SK-N-DZ (cell line): ENCODE data around the gene ANK2.

Source experiments
- DNase-seq: peaks from one replicate; pipeline ENCODE4 v3.0.0-alpha.2; 2015; ENCODE audit warnings: low spot score

ANK2 gene

GRCh38 chr4:113288257-113288656 is 238.8 kb downstream of the ANK2 start:
- no peak for DNase-seq

GRCh38 chr4:113288696-113289095 is 239.2 kb downstream of the ANK2 start:
- no peak for DNase-seq

- DNase-seq: no peak
Observed at GRCh38 chr4:113289766-113290165, 240.3 kb downstream of the ANK2 start.

GRCh38 chr4:113290666-113291065 is 241.2 kb downstream of the ANK2 start:
- no peak for DNase-seq

- no peak for DNase-seq
Observed at GRCh38 chr4:113292371-113293042, 243.1 kb downstream of the ANK2 start.

- no peak for DNase-seq
Observed at GRCh38 chr4:113293043-113293560, 243.6 kb downstream of the ANK2 start.

- DNase-seq: no peak
Observed at GRCh38 chr4:113293674-113294073, 244.2 kb downstream of the ANK2 start.

- no peak for DNase-seq
Observed at GRCh38 chr4:113294908-113295307, 245.5 kb downstream of the ANK2 start.

- DNase-seq: no peak
Observed at GRCh38 chr4:113300471-113300928, 251.0 kb downstream of the ANK2 start.

- no peak for DNase-seq
Observed at GRCh38 chr4:113302051-113302450, 252.6 kb downstream of the ANK2 start.

- no peak for DNase-seq
Observed at GRCh38 chr4:113303315-113303714, 253.9 kb downstream of the ANK2 start.

- no peak for DNase-seq
Observed at GRCh38 chr4:113311047-113311446, 261.6 kb downstream of the ANK2 start.

- no peak for DNase-seq
Observed at GRCh38 chr4:113312529-113312928, 263.1 kb downstream of the ANK2 start.

GRCh38 chr4:113314426-113314825 is 265.0 kb downstream of the ANK2 start:
- DNase-seq: no peak

GRCh38 chr4:113316879-113317278 is 267.4 kb downstream of the ANK2 start:
- peak; percentile 16 for DNase-seq

- no peak for DNase-seq
Observed at GRCh38 chr4:113317523-113317922, 268.1 kb downstream of the ANK2 start.

- no peak for DNase-seq
Observed at GRCh38 chr4:113322736-113323135, 273.3 kb downstream of the ANK2 start.

- no peak for DNase-seq
Observed at GRCh38 chr4:113325876-113326615, 276.6 kb downstream of the ANK2 start.

- no peak for DNase-seq
Observed at GRCh38 chr4:113327494-113327893, 278.0 kb downstream of the ANK2 start.

GRCh38 chr4:113328514-113328913 is 279.1 kb downstream of the ANK2 start:
- DNase-seq: peak; percentile 1

GRCh38 chr4:113330200-113330599 is 280.7 kb downstream of the ANK2 start:
- DNase-seq: no peak

GRCh38 chr4:113331811-113332210 is 282.4 kb downstream of the ANK2 start:
- no peak for DNase-seq

- DNase-seq: no peak
Observed at GRCh38 chr4:113332701-113333100, 283.2 kb downstream of the ANK2 start.
